ENCODE measurements around the gene HILPDA. TPM values are rescaled to one million over a fixed set of nuclear protein-coding genes. Genes with fewer than 3 reads are reported as not detected.

HILPDA gene
- total and polyA plus RNA-seq, 2 of the 4 experiments (the other 2 are of a cell fraction): 31.2 to 35.6 TPM

GRCh38 chr7:128406314-128407232 is 49.1 kb upstream of the HILPDA start:
- H2BK20ac ChIP-seq (ENCODE audit: low read depth, low read length): no peak overlapping the region
- H2BK5ac ChIP-seq (ENCODE audit: low read depth, low read length, poor library complexity, severe bottlenecking): no peak overlapping the region
- 0 out of 2 replicates have a peak overlapping the region, but pooled peaks have one; percentile 25 for H3K23ac ChIP-seq (ENCODE audit: low read depth, low read length)
- in situ Hi-C loops (cut with MboI; ENCODE audit: low sequenced_read_pairs): no loop called here
- H3K4ac ChIP-seq (ENCODE audit: low read depth, low read length): no peak overlapping the region; the same call in 1 of the 2 replicates
- peaks cover 9% of the 10 kb centered on the region; the same call in 1 of the 2 replicates for H3K9me1 ChIP-seq (ENCODE audit: insufficient read depth, low read length)
- peaks cover 20 to 46% of the 10 kb centered on the region in 2 experiments for H3K79me1 ChIP-seq (ENCODE audit: low read depth in 1 of 2, low read length in 2 of 2)
- H3K9ac ChIP-seq (ENCODE audit: low read depth, low read length): no peak overlapping the region
- H3K56ac ChIP-seq (ENCODE audit: extremely low read depth, insufficient read depth, low read length): no peak overlapping the region
- peak overlapping the region; percentile 76 for H2AFZ ChIP-seq (replicated peaks; ENCODE audit: low read length, poor library complexity)
- H4K91ac ChIP-seq (ENCODE audit: insufficient read depth, low read depth, low read length): no peak overlapping the region
- no peak overlapping the region; a peak in 1 of 4 replicates for H4K8ac ChIP-seq (ENCODE audit: low read depth in 2 of 2, low read length in 2 of 2)
- no peak overlapping the region for H2BK15ac ChIP-seq (ENCODE audit: low read depth, low read length)
- no peak overlapping the region for H3K18ac ChIP-seq (ENCODE audit: low read depth, low read length)
- no peak overlapping the region for H3K27ac ChIP-seq (ENCODE audit: insufficient read depth, low read length)
- H3K9me3 ChIP-seq (ENCODE audit: control insufficient read depth, insufficient read depth, low read length): no peaks in the 10 kb centered on the region
- H3K36me3 ChIP-seq (ENCODE audit: control insufficient read depth, insufficient read depth, low read length): peaks cover under 1% of the 10 kb centered on the region; the same call in 1 of the 2 replicates
- H3K4me3 ChIP-seq (ENCODE audit: insufficient read depth, low read depth, low read length): no peak overlapping the region
- intact Hi-C loops (cut with micrococcal nuclease): no loop called here
- BruUV-seq (replicated peaks): no TSS peak
- peak overlapping the region; percentile 13 for H2AK5ac ChIP-seq (ENCODE audit: low read depth, low read length)
- H2BK120ac ChIP-seq (ENCODE audit: low read depth, low read length): no peak overlapping the region
- H3K4me1 ChIP-seq (ENCODE audit: control insufficient read depth, insufficient read depth, low read length): peaks cover 20% of the 10 kb centered on the region
- H3K4me2 ChIP-seq (ENCODE audit: low read depth, low read length): peak overlapping the region; percentile 21; the same call in 1 of the 2 replicates
- H3K27me3 ChIP-seq (ENCODE audit: control insufficient read depth, insufficient read depth, low read length): no peaks in the 10 kb centered on the region
- ChIA-PET CTCF (interaction anchor here (0.6 to 1.3 kb wide), 4 partner anchors 9 to 88 kb away, joined by 3 to 4 read pairs (median 3); no protein-coding TSS in a partner anchor), POLR2A (ENCODE audit: unreplicated experiment) (no interaction called here)
- peak overlapping the region; percentile 79 for H2AK9ac ChIP-seq (replicated peaks; ENCODE audit: low read depth, low read length, poor library complexity)
- WGBS, 2 experiments (ENCODE audit: extremely low coverage in 2 of 2, insufficient read length in 1 of 2): 79% methylated on average over 4 of the region's 17 CpGs; no CpG with 5 or more reads in 1 of the 2 experiments
- peaks cover 13% of the 10 kb centered on the region for H4K20me1 ChIP-seq (ENCODE audit: insufficient read depth, low read length)
- DNase-seq: no peak
- H3K14ac ChIP-seq (replicated peaks; ENCODE audit: low read depth, low read length): no peak overlapping the region; the same call in 1 of the 2 replicates
- H4K5ac ChIP-seq (ENCODE audit: low read depth, low read length): no peak overlapping the region
- dilution Hi-C loops (cut with HindIII; ENCODE audit: low sequenced_read_pairs, unreplicated experiment): no loop called here
- ATAC-seq (ENCODE audit: low read depth): no peak
- TF ChIP-seq ELK1 (IDR thresholded peaks at IDR 0.05; ENCODE audit: borderline replicate concordance, low read depth, low read length) (no peak), MAZ (IDR thresholded peaks at IDR 0.05; ENCODE audit: borderline replicate concordance, low read depth, low read length) (no peak), RCOR1 (IDR thresholded peaks at IDR 0.05; ENCODE audit: insufficient replicate concordance, low read length) (no peak), USF2 (IDR thresholded peaks at IDR 0.05; ENCODE audit: low read depth, low read length) (no peak), RAD21 (IDR thresholded peaks at IDR 0.05; ENCODE audit: low read length) (no peak), CHD1 (IDR thresholded peaks at IDR 0.05; ENCODE audit: low read depth, low read length) (no peak), SMC3 (IDR thresholded peaks at IDR 0.05; ENCODE audit: low read depth, low read length) (no peak), POLR2A (IDR thresholded peaks at IDR 0.05; ENCODE audit: low read depth, low read length) (no peak), BHLHE40 (IDR thresholded peaks at IDR 0.05; ENCODE audit: low read depth, low read length) (no peak), MXI1 (IDR thresholded peaks at IDR 0.05; ENCODE audit: borderline replicate concordance, low read depth, low read length) (no peak), CEBPB (IDR thresholded peaks at IDR 0.05; ENCODE audit: low read depth, low read length) (no peak), FOS (IDR thresholded peaks at IDR 0.05; ENCODE audit: low read depth, low read length) (no peak)
- TF ChIP-seq, protein P1, sequence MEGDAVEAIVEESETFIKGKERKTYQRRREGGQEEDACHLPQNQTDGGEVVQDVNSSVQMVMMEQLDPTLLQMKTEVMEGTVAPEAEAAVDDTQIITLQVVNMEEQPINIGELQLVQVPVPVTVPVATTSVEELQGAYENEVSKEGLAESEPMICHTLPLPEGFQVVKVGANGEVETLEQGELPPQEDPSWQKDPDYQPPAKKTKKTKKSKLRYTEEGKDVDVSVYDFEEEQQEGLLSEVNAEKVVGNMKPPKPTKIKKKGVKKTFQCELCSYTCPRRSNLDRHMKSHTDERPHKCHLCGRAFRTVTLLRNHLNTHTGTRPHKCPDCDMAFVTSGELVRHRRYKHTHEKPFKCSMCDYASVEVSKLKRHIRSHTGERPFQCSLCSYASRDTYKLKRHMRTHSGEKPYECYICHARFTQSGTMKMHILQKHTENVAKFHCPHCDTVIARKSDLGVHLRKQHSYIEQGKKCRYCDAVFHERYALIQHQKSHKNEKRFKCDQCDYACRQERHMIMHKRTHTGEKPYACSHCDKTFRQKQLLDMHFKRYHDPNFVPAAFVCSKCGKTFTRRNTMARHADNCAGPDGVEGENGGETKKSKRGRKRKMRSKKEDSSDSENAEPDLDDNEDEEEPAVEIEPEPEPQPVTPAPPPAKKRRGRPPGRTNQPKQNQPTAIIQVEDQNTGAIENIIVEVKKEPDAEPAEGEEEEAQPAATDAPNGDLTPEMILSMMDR (conservative IDR thresholded peaks at IDR 0.05; ENCODE audit: low read depth, low read length): no peak

Data from IMR-90 (cell line).